Endothelial cell of umbilical vein (primary cell): ENCODE data around the gene CUX1. TPM values are rescaled to one million over a fixed set of nuclear protein-coding genes. Genes with fewer than 3 reads are reported as not detected.

Experiments
- BruUV-seq: library from RNA; stranded (reverse); fragments of 400-500 nt; replicated peaks from 2 replicates; lab custom pipeline; 2021; lab: Mats Ljungman, UMichigan
- CTCF ChIA-PET: fragments of 300-600, 350-600 bp; sonication (Branson Sonifier 250); formaldehyde crosslinking; loops from one replicate; lab custom pipeline; 2021; ENCODE audit warnings: antibody characterized with exemption, inconsistent platforms; lab: Charles Lee
- POLR2A ChIA-PET: fragments of 300-600, 350-600 bp; sonication (Branson Sonifier 250); formaldehyde crosslinking; loops from one replicate; lab custom pipeline; 2021; ENCODE audit warnings: antibody characterized with exemption, inconsistent platforms; lab: Charles Lee
- DNase-seq: peaks from one replicate; pipeline ENCODE4 v3.0.0-alpha.2; 2011; ENCODE audit warnings: low read depth, low spot score
- FAIRE-seq: peaks from 2 replicates; lab custom pipeline; 2011; peaks lifted over from hg19 to GRCh38; lab: Jason Lieb, UNC
- H2AFZ ChIP-seq: 2 replicates; pipeline ENCODE4 v1.6.0; 2012; ENCODE audit warnings: low read depth, low read length, control low read depth, inconsistent platforms
- H3K27ac ChIP-seq: 2 replicates; pipeline ENCODE4 v1.5.1; 2011; ENCODE audit warnings: low read depth, mild to moderate bottlenecking, control low read depth, low read length, moderate library complexity; ENCODE audit not compliant: insufficient read depth
- H3K27me3 ChIP-seq, 2 experiments: 2 replicates each; pipeline versions ENCODE4 v1.6.0 to v1.6.1; 2011; ENCODE audit warnings: low read length in 2 of 2, mixed read lengths in 1 of 2; ENCODE audit not compliant: control insufficient read depth in 2 of 2, insufficient read depth in 2 of 2
- H3K36me3 ChIP-seq, 2 experiments: 2 replicates in 1 of 2; 3 replicates in 1 of 2; pipeline ENCODE4 v1.5.1; 2011; ENCODE audit warnings: low read length in 2 of 2, mild to moderate bottlenecking in 1 of 2, moderate library complexity in 1 of 2; ENCODE audit not compliant: control insufficient read depth in 2 of 2, insufficient read depth in 2 of 2; ENCODE audit errors: extremely low read depth in 1 of 2
- H3K4me1 ChIP-seq: 3 replicates; pipeline ENCODE4 v1.5.1; 2011; ENCODE audit warnings: mild to moderate bottlenecking, low read length; ENCODE audit not compliant: control insufficient read depth, insufficient read depth; ENCODE audit errors: extremely low read depth
- H3K4me2 ChIP-seq: 2 replicates; pipeline ENCODE4 v1.6.1; 2011; ENCODE audit warnings: low read length, control low read depth, mixed read lengths; ENCODE audit not compliant: insufficient read depth
- H3K4me3 ChIP-seq, 3 experiments: fragments of 200-600 bp in 1 of 3; sonication (generic), shearing (Covaris generic) in 1 of 3; replicated peaks in 1 of 3; 2 replicates each; pipeline ENCODE4 v1.5.1; 2011 to 2016; ENCODE audit warnings: control low read depth in 3 of 3, low read length in 3 of 3, mild to moderate bottlenecking in 2 of 3, inconsistent platforms in 1 of 3, low read depth in 1 of 3, moderate library complexity in 1 of 3; ENCODE audit not compliant: insufficient read depth in 1 of 3
- H3K79me2 ChIP-seq: 2 replicates; pipeline ENCODE4 v1.6.0; 2012; ENCODE audit warnings: low read length, inconsistent platforms; ENCODE audit not compliant: control insufficient read depth, insufficient read depth
- H3K9ac ChIP-seq: replicated peaks from 2 replicates; pipeline ENCODE3; 2011; ENCODE audit warnings: low read length, control low read depth; ENCODE audit not compliant: insufficient read depth; ENCODE audit errors: extremely low read depth
- H3K9me1 ChIP-seq: replicated peaks from 3 replicates; pipeline ENCODE4 v1.6.0; 2011; ENCODE audit warnings: mild to moderate bottlenecking, low read length; ENCODE audit not compliant: control insufficient read depth, insufficient read depth; ENCODE audit errors: extremely low read depth
- H3K9me3 ChIP-seq: replicated peaks from 2 replicates; pipeline ENCODE4 v1.5.1; 2012; ENCODE audit warnings: low read length, inconsistent platforms; ENCODE audit not compliant: control insufficient read depth, insufficient read depth
- H4K20me1 ChIP-seq: replicated peaks from 2 replicates; pipeline ENCODE3; 2011; ENCODE audit warnings: mild to moderate bottlenecking, low read length; ENCODE audit not compliant: control insufficient read depth, insufficient read depth; ENCODE audit errors: extremely low read depth
- EZH2 ChIP-seq: IDR thresholded peaks from 2 replicates; pipeline ENCODE4 v1.6.1; 2012; ENCODE audit warnings: borderline replicate concordance, low read depth, mild to moderate bottlenecking, moderate library complexity, low read length, inconsistent platforms; ENCODE audit not compliant: severe bottlenecking
- FOS ChIP-seq: IDR thresholded peaks from 2 replicates; pipeline ENCODE4 v1.6.1; 2011; ENCODE audit warnings: mild to moderate bottlenecking, low read length, moderate library complexity, borderline replicate concordance; ENCODE audit not compliant: insufficient read depth
- GATA2 ChIP-seq: IDR thresholded peaks from 2 replicates; pipeline ENCODE4 v1.7.0; 2011; ENCODE audit warnings: low read depth, mild to moderate bottlenecking, moderate library complexity, mixed read lengths, low read length; ENCODE audit not compliant: insufficient read length, insufficient read depth
- JUN ChIP-seq: IDR thresholded peaks from 2 replicates; pipeline ENCODE4 v1.6.1; 2011; ENCODE audit warnings: borderline replicate concordance, low read depth; ENCODE audit not compliant: insufficient read length, insufficient read depth
- MYC ChIP-seq: IDR thresholded peaks from one replicate; pipeline ENCODE4 v1.6.1; 2011; ENCODE audit warnings: mild to moderate bottlenecking, low read depth, low read length
- POLR2A ChIP-seq: IDR thresholded peaks from 2 replicates; pipeline ENCODE4 v1.6.1; 2012; ENCODE audit warnings: low read depth, mild to moderate bottlenecking, control low read depth, low read length
- dilution Hi-C: fragments of 300-500 bp; cut with MboI; formaldehyde crosslinking; loops from one replicate; pipeline ENCODE4 v1.15.0; 2019; ENCODE audit warnings: low sequenced_read_pairs; ENCODE audit not compliant: extremely low pct_ligation_motif_present
- intact Hi-C: fragments of 100-400 bp; cut with micrococcal nuclease; formaldehyde crosslinking; loops from one replicate; pipeline ENCODE4 v1.10.0; 2022
- polyA plus RNA-seq, 4 experiments: library from polyadenylated mRNA; depleted of rRNA in 3 of 4; stranded (reverse) in 3 of 4; unstranded in 1 of 4; fragments of >200 nt; gene quantifications; 2 replicates each; pipeline versions ENCODE4 v1.2.1 to v1.2.3, GENCODE V29; 2011 to 2012; ENCODE audit warnings: missing spikeins in 1 of 4
- total RNA-seq: library from RNA; stranded (reverse); gene quantifications from 2 replicates; pipeline ENCODE4 v1.2.3, GENCODE V29; 2021
- TF ChIP-seq, protein P1 (sequence below): IDR thresholded peaks from 2 replicates; pipeline ENCODE4 v1.6.1; 2011; ENCODE audit not compliant: insufficient read depth, insufficient read length
- TF ChIP-seq, protein P2 (sequence below), 2 donors: IDR thresholded peaks; 1 replicate in 1 of 2; 2 replicates in 1 of 2; pipeline ENCODE4 v1.5.1; 2011; ENCODE audit warnings: low read length in 2 of 2, mild to moderate bottlenecking in 2 of 2, moderate library complexity in 2 of 2, control low read depth in 1 of 2, inconsistent platforms in 1 of 2, low read depth in 1 of 2; ENCODE audit not compliant: insufficient read depth in 1 of 2; ENCODE audit errors: extremely low read depth in 1 of 2

CUX1 gene
- total and polyA plus RNA-seq, 2 donors (not counting 3 experiments of a cell fraction or from before 2014, with no cell fraction given): 13.8 to 49.8 TPM

DNA sequence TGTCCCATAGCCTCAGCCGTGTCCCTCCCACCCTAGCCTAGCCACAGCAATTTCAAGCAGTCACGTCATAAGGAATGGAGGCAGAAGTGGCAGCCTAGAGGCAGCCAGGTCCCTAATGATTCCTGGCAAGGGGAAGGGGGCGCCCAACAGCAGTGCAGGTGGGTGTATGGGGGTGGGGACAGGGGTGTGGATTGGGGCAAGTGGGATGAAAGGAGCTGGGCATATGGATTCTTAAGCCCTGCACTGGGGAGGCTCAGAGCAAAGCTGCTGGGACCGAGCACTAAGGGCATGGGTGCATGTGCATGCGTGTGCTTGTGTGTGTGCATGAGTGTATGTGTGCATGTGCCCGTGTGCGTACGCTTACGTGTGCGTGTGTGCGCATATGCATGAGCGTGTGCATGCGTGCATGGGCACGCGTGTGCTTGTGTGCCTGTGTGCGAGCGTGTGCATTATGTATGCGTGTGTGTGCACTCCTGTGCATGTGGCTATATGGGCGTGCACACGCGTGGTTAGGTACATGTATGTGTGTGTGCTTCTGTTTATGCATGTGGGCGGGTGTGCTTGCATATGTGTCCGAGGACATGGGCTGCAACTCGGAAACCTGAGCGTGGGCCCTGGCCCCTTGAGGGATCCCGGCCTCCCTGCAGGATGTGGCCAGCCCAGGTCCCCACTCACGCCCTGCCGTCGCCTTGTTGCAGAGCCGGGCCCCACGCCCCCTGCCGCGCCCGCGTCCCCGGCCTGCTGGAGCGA is 503.4 kb downstream of the CUX1 start:
- H3K9me1 ChIP-seq: no peaks in the 10 kb centered on the region
- intact Hi-C loops: no loop called here

DNA sequence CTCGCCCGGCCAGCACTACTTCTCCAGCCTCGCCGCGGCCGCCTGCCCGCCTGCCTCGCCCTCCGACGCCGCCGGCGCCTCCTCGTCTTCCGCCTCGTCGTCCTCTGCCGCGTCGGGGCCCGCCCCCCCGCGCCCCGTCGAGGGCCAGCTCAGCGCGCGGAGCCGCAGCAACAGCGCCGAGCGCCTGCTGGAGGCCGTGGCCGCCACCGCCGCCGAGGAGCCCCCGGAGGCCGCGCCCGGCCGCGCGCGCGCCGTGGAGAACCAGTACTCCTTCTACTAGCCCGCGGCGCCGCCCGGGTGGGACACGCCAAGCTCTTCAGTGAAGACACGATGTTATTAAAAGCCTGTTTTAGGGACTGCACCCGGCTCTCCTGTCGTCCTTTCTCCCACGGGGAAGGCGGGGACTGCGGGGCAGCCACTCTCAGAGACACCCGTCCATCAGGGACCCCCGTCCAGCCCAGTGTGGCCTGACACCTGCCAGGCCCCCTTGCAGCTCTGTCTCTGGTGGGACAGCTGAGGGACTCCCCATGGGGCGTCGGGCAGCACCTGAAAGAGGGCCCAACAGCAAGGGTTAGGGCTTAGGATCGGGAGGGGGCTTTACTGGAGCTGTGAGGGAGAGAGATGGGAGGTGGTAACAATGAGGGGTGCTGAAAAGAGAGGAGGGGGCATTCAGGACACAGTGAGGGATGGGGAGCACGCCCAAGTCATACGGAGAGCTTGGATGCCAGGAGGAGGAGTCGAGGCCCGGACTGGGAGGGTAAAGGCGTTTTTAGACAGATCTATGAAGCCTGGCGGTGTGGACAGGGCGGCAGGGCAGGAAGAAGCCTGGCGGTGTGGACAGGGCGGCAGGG is 504.1 kb downstream of the CUX1 start:
- DNase-seq (peak; percentile 25), FAIRE-seq (no peak)
- intact Hi-C loops: no loop called here
- Histone ChIP-seq H3K9me1 (no peaks in the 10 kb centered on the region), H3K27ac (no peak overlapping the region), H3K27me3 (no peaks in the 10 kb centered on the region), H2AFZ (peak overlapping the region; percentile 66), H4K20me1 (no peaks in the 10 kb centered on the region), H3K9ac (no peak overlapping the region), H3K4me2 (no peak overlapping the region), H3K36me3 (no peaks in the 10 kb centered on the region), H3K4me3 (no peak overlapping the region), H3K79me2 (no peaks in the 10 kb centered on the region), H3K4me1 (peaks cover 10% of the 10 kb centered on the region), H3K9me3 (no peaks in the 10 kb centered on the region)
- TF ChIP-seq GATA2 (no peak), FOS (no peak), POLR2A (no peak), JUN (no peak), EZH2 (no peak), MYC (no peak)
- TF ChIP-seq, protein P1, sequence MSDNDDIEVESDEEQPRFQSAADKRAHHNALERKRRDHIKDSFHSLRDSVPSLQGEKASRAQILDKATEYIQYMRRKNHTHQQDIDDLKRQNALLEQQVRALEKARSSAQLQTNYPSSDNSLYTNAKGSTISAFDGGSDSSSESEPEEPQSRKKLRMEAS: no peak
- TF ChIP-seq, protein P2, sequence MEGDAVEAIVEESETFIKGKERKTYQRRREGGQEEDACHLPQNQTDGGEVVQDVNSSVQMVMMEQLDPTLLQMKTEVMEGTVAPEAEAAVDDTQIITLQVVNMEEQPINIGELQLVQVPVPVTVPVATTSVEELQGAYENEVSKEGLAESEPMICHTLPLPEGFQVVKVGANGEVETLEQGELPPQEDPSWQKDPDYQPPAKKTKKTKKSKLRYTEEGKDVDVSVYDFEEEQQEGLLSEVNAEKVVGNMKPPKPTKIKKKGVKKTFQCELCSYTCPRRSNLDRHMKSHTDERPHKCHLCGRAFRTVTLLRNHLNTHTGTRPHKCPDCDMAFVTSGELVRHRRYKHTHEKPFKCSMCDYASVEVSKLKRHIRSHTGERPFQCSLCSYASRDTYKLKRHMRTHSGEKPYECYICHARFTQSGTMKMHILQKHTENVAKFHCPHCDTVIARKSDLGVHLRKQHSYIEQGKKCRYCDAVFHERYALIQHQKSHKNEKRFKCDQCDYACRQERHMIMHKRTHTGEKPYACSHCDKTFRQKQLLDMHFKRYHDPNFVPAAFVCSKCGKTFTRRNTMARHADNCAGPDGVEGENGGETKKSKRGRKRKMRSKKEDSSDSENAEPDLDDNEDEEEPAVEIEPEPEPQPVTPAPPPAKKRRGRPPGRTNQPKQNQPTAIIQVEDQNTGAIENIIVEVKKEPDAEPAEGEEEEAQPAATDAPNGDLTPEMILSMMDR (IDR thresholded peaks at IDR 0.05; ENCODE audit: extremely low read depth in 1 of 2, insufficient read depth in 1 of 2, low read depth in 1 of 2, low read length in 2 of 2): no peak
- BruUV-seq: no TSS peak
- dilution Hi-C loops: no loop called here
- POLR2A ChIA-PET: no interaction called here
- CTCF ChIA-PET: interaction anchor here (0.6 to 1.7 kb wide), 6 partner anchors 17 to 48 kb away, joined by 3 to 6 read pairs (median 3); no protein-coding TSS in a partner anchor

More for the DNA sequence above, 503.4 kb downstream of the CUX1 start:
- DNase-seq (no peak), FAIRE-seq (no peak)
- Histone ChIP-seq H3K9ac (no peak overlapping the region), H3K27ac (no peak overlapping the region), H3K4me3 (no peak overlapping the region), H3K4me2 (no peak overlapping the region), H3K27me3 (no peaks in the 10 kb centered on the region), H3K9me3 (no peaks in the 10 kb centered on the region), H3K79me2 (no peaks in the 10 kb centered on the region), H2AFZ (no peak overlapping the region), H4K20me1 (no peaks in the 10 kb centered on the region), H3K4me1 (peaks cover 10% of the 10 kb centered on the region), H3K36me3 (no peaks in the 10 kb centered on the region)
- dilution Hi-C loops: no loop called here
- TF ChIP-seq, protein P1: no peak
- TF ChIP-seq EZH2: no peak
- TF ChIP-seq GATA2: no peak
- TF ChIP-seq JUN: no peak
- TF ChIP-seq POLR2A: no peak
- POLR2A ChIA-PET: no interaction called here
- no TSS peak for BruUV-seq
- CTCF ChIA-PET: interaction anchor here (0.6 to 1.7 kb wide), 6 partner anchors 16 to 48 kb away, joined by 3 to 6 read pairs (median 3); no protein-coding TSS in a partner anchor
